NCI-H2227 (cell line): ENCODE results near the gene TMEM59.
"Not testable (repeated sequence)": the region's sequence is repeated elsewhere in the genome, so short reads cannot be mapped to it uniquely, and the experiment has no call there.

Experiments used
- DNase-seq: peaks from one replicate; lab custom pipeline; 2025; ENCODE audit not compliant: unreplicated experiment; lab: John Stamatoyannopoulos, UW

Gene TMEM59

DNA sequence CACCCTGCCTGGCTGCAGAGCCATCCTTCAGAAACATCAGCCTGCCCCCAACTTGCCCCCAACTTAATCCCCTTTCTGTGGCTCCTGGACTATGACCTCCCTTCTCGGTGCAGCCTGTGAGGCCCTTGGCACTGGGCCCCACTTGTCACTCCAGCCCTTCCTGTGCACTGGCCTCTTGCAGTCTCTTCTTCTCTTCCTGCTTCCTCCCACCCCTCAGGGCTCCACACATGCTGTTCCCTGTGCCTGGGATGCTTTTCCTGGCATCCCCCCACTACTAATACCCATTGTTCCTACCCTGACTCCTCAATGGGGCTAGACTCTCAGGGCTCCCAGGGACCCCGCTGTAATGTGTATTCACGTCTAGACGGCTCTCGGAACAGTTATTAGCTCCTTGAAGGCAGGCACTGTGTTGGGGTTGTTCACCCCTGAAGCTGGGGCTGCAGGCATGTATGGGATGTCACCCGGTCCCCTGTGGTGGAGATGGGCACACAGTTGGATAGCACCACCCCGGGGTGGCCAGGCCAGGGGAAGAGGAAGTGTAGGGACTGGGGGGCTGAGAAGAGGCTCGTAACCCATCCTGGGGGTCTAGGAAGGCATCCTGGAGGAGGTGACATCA is 39.5 kb downstream of the TMEM59 start:
- DNase-seq = no peak

DNA sequence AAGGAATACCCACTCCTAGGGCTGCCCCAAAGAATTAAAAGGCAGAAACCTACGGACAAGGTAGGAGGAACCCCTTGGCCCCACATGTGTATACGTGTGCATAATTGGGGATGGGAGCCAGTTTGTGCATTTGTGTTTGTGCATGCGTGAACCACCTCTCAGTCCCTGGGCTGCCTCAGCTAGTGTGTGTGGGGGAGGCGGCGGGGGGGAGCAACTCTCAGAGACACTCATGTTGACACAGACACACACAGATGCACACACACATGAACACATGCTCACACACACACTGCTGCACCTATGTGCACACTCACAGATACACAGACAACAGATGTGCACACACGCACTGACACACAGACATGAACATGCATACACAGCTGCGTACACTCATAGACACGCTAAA is 40.1 kb downstream of the TMEM59 start:
- DNase-seq = no peak

DNA sequence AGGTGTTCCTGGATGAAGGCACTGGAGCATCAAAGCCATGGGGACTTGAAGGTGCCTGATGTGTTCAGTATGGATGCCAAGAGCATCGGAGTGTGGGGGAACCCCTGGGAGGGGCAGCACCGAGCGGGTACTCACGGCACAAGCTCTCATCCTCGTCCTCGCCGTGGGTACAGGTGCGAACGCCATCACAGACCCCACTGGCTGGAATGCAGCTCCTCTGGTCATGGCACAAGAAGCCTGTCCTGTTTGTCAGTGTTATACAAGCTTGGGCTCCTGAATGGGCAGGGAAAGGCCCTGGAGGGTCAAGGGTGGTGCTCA is 41.0 kb downstream of the TMEM59 start:
- no peak for DNase-seq

DNA sequence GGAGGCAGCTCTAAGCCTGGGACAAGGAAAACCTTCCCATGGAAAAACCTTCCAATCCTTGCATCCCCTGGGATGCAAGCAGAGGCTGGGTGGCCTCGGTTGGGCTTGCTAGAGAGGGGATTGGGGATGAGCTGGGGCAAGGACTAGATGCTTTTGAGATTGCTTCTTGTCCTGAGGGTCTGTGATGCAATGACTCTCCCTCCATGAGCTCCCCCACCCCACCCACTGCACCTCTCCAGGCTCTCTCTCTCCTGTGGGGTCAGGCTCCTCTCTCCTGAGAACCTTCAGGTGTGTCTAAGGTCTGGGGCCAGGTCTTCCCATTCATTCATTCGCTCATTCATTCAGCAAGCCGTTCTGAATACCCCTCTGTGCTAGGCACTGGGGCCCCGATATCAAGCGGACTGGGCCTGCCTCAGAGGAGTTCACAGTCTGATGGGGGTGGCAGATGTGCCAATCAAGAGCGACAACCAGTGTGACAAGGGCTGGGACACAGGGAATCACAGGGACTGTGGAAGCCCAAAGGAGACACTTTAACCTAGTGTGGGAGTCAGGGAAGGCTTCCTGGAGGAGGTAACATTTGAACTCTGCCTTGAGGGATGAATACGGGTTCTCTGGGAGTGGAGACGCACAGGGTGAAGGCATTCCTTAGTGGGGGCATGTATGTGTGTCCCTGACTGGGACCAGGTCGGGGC is 41.5 kb downstream of the TMEM59 start:
- no peak for DNase-seq

DNA sequence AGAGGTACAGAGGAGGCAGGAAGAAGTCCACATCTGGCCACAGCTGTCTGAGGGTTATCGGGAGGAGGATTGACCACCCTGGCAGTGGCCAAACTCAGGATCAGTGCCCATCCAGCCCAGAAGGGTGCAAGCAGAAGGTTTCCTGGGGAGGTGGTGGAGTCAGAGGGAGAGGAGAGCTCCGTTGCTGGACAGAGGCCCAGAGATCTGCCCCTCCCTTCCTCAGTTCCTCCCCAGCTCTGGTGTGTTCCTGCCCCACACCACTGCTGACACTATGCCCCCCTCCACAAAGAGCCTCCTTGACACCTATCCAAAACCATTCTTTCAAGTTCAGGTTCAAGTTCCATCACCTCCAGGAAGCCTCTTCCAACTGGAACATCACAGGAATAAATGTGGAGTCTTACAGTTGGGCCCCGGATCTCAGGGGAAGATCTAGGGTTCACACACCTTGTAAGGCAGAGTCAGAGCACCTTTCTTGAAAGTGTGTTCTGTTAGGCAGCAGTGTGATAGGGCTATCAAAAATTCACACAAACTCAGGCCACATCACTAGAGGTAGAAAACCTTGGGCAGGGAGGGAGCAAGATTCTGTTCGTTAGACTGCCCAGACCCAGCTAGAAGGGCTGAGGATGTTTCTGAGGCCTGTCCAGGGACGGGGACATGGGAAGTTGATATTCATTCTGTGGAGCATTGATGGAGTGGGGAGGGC is 42.4 kb downstream of the TMEM59 start:
- no peak for DNase-seq

DNA sequence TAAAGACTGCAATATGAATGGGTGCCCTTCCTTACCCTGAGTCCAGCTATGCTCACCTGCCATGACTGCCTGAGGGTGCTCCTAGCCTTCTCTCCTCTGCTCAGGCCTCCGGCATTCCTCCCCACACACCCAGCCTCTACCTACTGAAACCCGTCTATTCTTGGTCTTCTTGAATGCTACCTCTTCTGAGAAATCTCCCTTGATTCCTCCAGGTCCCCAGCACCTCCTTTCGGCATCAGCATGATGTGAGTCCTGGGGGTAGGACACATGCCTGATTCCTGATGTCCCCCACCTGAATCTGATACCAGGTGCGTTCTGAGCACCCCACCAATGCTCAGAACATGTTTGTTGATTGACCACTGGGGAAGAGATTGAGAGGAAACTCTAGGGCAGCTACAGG is 43.6 kb downstream of the TMEM59 start:
- DNase-seq = no peak

DNA sequence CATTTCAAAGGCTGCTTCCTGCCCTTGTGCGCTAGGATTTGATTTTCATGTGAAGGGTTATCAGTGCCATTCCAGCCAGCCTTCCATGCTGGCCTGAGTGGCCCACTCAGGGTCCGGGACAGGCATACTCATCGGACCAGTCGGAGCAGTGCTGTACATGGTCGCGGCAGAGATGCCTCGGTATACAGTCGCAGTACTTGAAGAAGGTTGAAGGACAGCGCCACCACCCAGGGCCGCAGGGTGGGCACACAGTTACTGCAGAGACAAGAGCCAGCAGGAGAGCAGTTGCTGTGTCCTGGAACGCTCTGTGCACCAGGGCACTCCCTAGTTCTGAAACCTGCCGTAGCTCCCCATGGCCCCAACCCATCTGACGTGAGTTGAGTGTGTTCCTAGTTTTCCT is 44.1 kb downstream of the TMEM59 start:
- DNase-seq = no peak

DNA sequence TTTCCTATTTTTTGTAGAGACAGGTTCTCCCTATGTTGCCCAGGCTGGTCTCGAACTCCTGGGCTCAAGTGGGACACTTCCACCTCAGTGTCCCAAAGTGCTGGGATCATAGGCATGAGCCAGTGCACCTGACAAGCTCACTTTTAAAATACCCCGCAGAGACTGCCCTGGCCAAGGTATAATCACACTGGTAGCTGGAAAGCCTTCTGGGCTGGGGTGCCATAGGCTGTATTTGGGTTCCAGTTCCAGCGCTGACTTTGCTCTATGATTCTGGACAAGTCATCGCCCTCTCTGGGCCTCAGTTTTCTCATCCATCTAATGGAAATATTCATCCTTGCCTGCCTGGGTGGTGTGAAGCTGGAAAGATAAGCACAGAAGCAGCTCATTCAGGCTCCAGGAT is 45.4 kb downstream of the TMEM59 start:
- DNase-seq = no peak

DNA sequence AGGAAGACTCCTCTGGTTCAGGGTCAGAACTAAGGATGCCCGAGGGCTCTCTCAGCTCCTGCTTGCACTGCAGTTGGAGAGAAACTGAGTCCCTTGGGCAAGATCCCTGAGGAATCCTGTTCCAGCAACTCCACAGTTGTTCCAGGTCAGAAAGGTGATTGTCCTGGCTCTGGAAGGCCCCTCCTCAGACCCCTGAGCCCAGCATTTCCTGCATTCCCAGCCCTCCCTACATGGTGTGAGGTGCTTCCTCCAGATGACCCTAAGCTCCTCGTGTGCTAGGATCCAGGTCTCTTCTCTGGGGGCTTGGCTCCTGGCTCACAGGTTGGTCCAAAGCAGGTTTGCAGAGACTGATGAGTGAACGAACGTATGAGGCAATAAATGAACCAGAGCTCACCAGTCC is 46.5 kb downstream of the TMEM59 start:
- no peak for DNase-seq

DNA sequence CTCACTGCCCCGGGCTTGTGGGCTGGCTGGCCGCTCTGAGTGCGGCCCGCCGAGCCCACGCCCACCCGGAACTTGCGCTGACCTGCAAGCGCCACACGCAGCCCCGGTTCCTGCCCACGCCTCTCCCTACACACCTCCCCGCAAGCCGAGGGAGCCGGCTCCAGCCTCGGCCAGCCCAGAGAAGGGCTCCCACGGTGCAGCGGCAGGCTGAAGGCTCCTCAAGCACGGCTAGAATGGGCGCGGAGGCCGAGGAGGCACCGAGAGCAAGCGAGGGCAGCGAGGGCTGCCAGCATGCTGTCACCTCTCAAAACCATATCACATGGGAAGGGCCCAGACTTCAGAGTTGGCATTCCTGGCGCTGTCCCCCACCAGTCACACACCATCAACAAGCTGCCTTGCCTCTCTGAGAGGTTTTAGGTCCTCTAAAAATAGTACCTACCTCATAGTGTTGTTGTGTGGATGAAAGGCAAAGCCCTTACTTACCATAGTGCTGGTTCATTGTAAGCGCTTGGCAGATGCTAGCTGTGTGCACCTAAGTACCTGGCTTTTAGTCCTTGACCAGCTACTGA is 48.4 kb downstream of the TMEM59 start:
- DNase-seq = no peak

DNA sequence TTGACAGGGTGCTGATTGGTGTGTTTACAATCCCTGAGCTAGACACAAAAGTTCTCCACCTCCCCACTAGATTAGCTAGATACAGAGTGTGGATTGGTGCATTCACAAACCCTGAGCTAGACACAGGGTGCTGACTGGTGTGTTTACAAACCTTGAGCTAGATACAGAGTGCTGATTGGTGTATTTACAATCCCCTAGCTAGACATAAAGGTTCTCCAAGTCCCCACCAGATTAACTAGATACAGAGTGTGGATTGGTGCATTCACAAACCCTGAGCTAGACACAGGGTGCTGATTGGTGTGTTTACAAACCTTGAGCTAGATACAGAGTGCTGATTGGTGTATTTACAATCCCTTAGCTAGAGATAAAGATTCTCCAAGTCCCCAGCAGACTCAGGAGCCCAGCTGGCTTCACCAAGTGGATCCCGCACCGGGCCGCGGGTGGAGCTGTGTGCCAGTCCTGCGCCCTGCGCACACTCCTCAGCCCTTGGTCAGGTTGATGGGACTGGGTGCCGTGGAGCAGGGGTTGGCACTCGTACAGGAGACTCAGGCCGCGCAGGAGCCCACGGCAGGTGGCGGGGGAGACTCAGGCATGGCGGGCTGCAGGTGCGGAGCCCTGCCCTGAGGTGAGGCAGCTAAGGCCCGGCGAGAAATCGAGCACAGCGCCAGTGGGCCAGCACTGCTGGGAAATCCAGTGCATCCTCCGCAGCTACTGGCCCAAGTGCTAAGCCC is 49.1 kb downstream of the TMEM59 start:
- DNase-seq = not testable (repeated sequence)

DNA sequence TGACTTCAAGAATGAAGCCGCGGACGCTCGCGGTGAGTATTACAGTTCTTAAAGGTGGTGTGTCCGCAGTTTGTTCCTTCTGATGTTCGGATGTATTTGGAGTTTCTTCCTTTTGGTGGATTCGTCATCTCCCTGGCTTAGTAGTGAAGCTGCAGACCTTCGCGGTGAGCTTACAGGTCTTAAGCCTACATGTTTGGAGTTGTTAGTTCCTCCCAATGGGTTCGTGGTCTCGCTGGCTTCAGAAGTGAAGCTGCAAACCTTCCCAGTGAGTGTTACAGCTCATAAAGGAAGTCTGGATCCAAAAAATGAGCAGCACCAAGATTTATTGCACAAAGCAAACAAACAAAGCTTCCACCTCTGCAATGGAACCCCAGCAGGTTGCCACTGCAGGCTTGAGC is 49.8 kb downstream of the TMEM59 start:
- no peak for DNase-seq

DNA sequence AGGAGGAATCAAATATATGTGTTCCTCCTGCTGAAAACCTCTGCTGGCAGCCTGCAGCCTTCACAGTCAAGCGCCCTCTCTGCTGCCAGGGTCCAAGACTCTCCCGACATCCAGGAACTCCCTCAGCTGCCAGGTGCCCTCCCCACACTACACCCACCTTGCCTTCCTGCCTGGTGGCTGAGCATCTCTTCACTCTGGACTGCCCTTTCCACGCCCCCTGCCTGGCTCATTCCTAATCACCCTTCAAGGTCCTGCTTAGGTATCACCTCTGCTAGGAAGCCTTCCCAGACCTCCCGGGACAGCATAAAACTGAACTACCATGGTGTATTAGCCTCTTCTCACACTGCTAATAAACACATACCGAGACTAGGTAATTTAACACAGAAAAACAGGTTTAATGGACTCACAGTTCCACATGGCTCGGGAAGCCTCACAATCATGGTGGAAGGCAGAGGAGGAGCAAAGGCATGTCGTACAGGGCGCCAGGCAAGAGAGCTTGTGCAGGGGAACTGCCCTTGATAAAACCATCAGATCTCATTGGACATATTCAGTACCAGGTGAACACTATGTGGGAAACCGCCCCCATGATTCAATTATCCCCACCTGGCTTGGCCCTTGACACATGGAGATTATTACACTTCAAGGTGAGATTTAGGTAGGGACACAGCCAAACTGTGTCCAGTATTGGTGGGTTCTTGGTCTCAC is 50.3 kb downstream of the TMEM59 start:
- no peak for DNase-seq

DNA sequence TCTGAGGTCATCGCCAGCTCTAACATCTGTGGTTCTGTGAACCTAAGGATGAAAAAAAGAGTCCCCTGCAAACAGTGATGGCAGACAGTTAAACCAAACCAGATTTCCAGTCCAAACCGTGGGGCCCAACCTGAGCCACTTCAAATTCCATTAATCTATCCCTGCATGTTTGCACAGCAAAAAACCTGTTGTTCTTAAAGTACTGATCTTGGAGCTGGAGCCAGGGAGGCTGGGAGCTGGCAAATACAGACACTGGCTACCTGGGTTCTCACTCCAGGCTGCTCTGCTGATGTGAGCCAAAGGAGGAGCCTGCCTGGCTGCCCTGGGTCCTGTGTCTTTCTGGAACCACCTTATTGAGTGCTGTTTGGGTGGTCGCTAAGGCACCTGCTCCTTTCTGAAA is 51.4 kb downstream of the TMEM59 start:
- DNase-seq = no peak

DNA sequence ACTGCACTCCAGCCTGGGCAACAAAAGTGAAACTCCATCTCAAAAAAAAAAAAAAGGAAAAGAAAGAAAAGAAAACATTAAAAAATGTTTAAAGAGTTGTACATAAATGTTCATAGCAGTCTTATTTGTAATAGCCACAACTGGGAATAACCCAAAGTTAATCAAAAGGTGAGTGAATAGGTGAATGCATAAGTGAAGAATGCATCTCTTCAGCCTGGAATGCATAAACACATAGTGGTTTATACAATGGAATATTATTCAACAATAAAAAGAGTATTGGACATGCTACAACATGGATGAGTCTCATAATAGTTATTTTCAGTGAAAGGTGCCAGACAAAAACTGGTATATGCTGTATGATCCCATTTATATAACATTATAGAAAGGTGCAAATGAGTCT is 53.1 kb downstream of the TMEM59 start:
- DNase-seq = no peak

DNA sequence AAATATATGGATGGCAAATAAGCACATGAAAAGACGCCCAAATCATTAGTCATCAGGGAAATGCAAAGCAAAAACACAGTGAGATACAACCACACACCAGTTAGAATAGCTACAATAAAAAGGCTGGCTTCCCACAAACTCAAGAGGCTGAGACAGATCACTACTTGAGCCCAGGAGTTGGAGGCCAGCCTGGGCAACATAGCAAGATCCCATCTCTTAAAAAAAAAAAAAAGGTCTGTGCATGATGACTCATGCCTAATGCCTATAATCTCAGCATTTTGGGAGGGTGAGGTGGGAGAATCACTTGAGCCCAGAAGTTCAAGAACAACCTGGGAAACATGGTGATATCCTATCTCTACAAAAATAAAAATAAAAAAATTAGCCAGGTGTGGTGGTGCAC is 54.8 kb downstream of the TMEM59 start:
- DNase-seq = no peak

DNA sequence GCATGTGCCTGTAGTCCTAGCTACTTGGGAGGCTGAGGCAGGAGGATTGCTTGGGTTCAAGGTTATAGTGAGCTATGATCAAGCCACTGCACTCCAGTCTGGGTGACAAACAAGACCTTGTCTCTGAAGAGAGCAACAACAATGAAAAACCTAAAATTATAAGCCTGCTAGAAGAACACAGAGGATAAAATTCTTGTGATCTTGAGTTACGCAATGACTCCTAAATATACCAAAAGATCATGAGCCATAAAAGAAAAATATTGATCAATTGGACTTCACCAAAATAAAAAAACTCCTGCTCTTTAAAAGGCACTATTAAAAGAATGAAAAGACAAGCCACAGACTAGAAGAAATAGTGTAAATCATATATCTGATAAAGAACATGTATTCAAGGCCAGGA is 57.3 kb downstream of the TMEM59 start:
- no peak for DNase-seq

DNA sequence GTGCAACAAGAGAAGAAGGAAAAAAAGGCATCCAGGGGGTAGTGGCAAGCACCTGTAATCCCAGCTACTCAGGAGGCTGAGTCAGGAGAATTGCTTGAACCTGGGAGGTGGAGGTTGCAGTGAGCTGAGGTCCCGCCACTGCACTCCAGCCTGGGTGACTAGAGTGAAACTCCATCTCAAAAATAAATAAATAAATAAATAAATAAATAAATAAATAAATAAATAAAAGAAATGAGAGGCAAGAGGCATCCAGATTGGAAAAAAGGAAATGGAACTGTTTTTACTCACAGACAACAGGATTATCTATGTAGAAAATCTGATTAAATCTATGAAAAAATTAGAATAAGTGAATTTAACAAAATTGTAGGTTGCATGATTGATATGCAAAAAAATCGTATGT is 58.5 kb downstream of the TMEM59 start:
- DNase-seq = not testable (repeated sequence)

DNA sequence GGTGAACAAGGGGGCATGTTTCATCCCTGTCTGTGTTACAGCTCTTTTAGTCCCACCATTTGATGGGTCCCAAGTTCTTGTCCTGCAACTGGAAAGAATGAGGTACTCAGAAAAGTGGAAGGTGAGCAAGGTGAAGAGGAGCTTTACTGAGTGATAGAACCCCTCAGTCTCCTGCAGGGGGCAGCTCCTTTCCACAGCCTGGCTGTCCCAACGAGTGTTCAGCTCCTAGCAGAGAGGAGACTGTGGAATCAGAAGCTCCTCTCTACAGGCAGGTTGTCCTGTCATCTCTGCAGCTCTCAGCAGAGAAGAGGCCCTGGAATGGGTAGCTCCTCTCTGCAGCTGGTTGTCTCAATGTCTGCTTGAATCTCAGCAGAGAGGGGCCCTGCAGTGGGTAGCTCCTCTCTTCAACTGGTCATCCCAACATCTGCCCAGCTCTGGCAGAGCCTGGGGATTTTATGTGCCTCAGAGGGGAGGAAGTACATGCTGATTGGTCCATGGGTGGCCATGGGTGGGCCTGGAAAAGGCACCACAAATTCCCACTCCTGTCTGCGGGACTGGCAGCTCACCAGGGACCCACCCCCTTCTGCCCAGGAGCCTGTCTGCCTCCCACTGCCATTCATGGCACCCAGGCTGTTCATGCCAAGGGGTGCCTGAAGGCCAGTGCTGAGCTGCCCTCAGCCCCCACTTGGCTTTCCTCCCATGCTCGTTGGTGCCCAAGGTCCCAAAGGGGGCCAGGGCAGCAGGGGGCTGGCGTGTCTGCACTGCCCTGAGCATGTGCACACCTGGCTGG is 60.7 kb downstream of the TMEM59 start:
- no peak for DNase-seq

DNA sequence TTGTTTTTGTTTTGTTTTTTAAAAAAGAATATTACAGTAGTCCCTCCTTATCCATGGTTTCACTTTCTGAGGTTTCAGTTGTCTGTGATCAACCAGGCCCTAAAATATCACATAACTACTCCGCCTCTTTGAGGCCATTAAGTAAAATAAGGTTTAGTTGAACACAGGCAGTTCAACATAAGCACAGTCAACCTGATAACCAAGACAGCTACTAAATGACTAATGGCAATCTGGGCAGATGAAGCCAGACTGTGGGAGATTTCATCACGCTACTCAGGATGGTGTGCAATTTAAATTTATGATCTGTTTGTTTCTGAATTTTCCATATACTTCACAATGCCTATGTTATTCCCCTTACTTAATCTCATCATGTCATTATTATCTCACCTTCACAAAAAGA is 65.1 kb downstream of the TMEM59 start:
- no peak for DNase-seq
